Heart left ventricle (tissue), 16 donors: ENCODE data around the gene TSPYL1. TPM values are rescaled to one million over a fixed set of nuclear protein-coding genes. Genes with fewer than 3 reads are reported as not detected.
"Not testable (repeated sequence)": the region's sequence is repeated elsewhere in the genome, so short reads cannot be mapped to it uniquely, and the experiment has no call there.

ENCODE experiments used
- ATAC-seq, 4 donors: fragments of 200-7000 bp; cut with Tn5 transposase; one replicate each; pipeline ENCODE4 v1.9.1; 2020 to 2022; ENCODE audit warnings: moderate library complexity in 4 of 4, mild to moderate bottlenecking in 3 of 4, moderate number of reproducible peaks in 1 of 4
- DNase-seq, 5 donors: peaks; one replicate each; pipeline ENCODE4 v3.0.0-alpha.2; 2020
- H3K27ac ChIP-seq, 12 donors: fragments of 200-600 bp; sonication (generic) in 4 of 12; one replicate each; pipeline versions ENCODE4 v1.5.0 to v1.8.0; 2016 to 2022; ENCODE audit warnings: mild to moderate bottlenecking in 2 of 12
- H3K27me3 ChIP-seq, 9 donors: fragments of 200-600 bp; sonication (generic) in 2 of 9; one replicate each; pipeline versions ENCODE4 v1.5.1 to v1.8.0; 2016 to 2022; ENCODE audit warnings: mild to moderate bottlenecking in 3 of 9
- H3K36me3 ChIP-seq, 9 donors: fragments of 200-600 bp; sonication (generic) in 2 of 9; one replicate each; pipeline versions ENCODE4 v1.5.0 to v1.8.0; 2018 to 2022; ENCODE audit warnings: mild to moderate bottlenecking in 2 of 9
- H3K4me1 ChIP-seq, 12 donors: fragments of 200-600 bp; sonication (generic) in 4 of 12; one replicate each; pipeline versions ENCODE4 v1.5.0 to v1.8.0; 2016 to 2022; ENCODE audit warnings: mild to moderate bottlenecking in 3 of 12
- H3K4me3 ChIP-seq, 12 donors: fragments of 200-600 bp; sonication (generic) in 4 of 12; one replicate each; pipeline versions ENCODE4 v1.5.0 to v1.8.0; 2017 to 2022; ENCODE audit warnings: mild to moderate bottlenecking in 9 of 12, moderate library complexity in 4 of 12
- H3K9me3 ChIP-seq, 12 donors: fragments of 200-600 bp; sonication (generic) in 4 of 12; one replicate each; pipeline versions ENCODE4 v1.5.0 to v1.8.0; 2016 to 2022; ENCODE audit warnings: mild to moderate bottlenecking in 1 of 12
- POLR2A ChIP-seq, 2 donors: fragments of 450-650 bp; IDR thresholded peaks; one replicate each; pipeline ENCODE4 v1.6.1; 2017; ENCODE audit warnings: antibody characterized with exemption in 2 of 2, mild to moderate bottlenecking in 2 of 2, moderate library complexity in 2 of 2
- WGBS, 4 donors: extraction: QIAGEN DNeasy Blood & Tissue Kit in 2 of 4; methylation state at CpG; one replicate each; pipeline versions ENCODE4 v1.1.5 to v1.1.7; 2013 to 2018; 5-methylcytosine and 5-hydroxymethylcytosine counted together
- intact Hi-C, 10 donors: fragments of 100-400 bp; cut with DNase I; formaldehyde crosslinking; loops; one replicate each; pipeline versions ENCODE4 v1.11.1 to v1.14.2; 2022
- polyA plus RNA-seq, 2 donors: library from polyadenylated mRNA; stranded (reverse); fragments of 200-250 nt; gene quantifications; one replicate each; pipeline ENCODE4 v1.2.3, GENCODE V29; 2013
- total RNA-seq, 9 donors: library from RNA; depleted of rRNA in 2 of 9; stranded (reverse); fragments of >200 nt in 2 of 9; fragmentation: NEBNext Ultra II Directional in 3 of 9; extraction: Animal tissue kit (Norgen Biotek cat#: 25700) in 3 of 9; gene quantifications; one replicate each; pipeline versions ENCODE4 v1.1.0 to v1.2.4, GENCODE V29; 2016 to 2023
- TF ChIP-seq, protein P1 (sequence below), 12 donors: fragments of 200-600 bp; sonication (generic) in 4 of 12; IDR thresholded peaks; one replicate each; pipeline versions ENCODE4 v1.5.0 to v1.8.0; 2018 to 2022; ENCODE audit warnings: antibody characterized with exemption in 12 of 12, mild to moderate bottlenecking in 5 of 12
- donor health status: ischemic (EF 13 %, LVEDD 7.1; RV severe dilation, severe dysfunction).
- donor health status: healthy with polysubstance abuse.
- donor health status: DM: no; HTN: yes; CAD: no.
- donor health status: DM: no; HTN: no; CAD: no.
- donor health status: ischemic (EF 25% LVEDD 6.9; RV normal size, moderate dysfunction).
- donor health status: ischemic (EF 25% LVEDD 5.7; RV mildly dilated, moderate dysfunction).
- donor health status: healthy.
- donor health status: DM: yes; HTN: yes; CAD: no.
- donor health status: ischemic (EF 35%, LVEDD 5.7; RV mildly dilated, moderate dysfunction).
- donor health status: nonischemic (EF 11% LVEDD 7.7; RV severe dilation, severe dysfunction).
- donor health status: DM: yes; HTN: yes; CAD: no.
- donor health status: PGD.
- donor health status: ischemic (EF 29% LVEDD 5.4; RV normal size, mild dysfunction).
- donor health status: nonischemic (EF 23%, LVEDD 6.1; RV moderate dilation, normal function).

TSPYL1 gene
- total and polyA plus RNA-seq, 11 donors, result 24.8 to 150 (median 98.4) TPM

DNA sequence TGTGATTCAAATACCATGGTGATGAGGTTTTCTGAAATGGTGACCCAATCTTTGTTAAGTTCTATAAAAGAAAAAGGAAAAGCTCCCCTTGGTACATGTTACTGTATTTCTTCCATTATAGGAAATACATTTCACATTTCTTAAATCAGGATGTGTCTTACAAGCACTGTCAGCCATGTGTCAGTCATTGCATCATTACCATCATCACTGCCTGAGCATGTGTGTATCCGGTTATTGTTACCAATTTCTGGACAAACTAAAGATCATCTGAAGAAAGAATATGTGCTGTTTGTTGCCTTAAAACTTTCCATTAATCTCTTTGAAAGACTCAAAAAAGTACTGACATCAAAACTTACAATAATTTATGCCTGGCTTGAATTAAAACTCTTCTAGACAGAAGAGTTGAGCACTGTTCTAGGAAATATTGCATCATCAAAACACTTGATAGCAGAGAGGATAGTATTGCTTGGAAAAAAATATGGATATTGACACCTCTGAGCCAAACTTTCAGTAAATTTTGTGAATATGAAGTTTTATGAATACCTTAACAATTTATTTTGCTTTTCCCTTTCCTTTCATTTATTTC, 7.1 kb upstream of the TSPYL1 start:
- intact Hi-C loops, result loop anchor here in 8 of 10 donors (2.0 to 10.0 kb wide), 8 partner anchors 88 to 278 kb away; partner anchors contain the start of gene DSE (in 1 of the 8)
- H3K4me3 ChIP-seq, result no peak overlapping the region
- no peaks in the 10 kb centered on the region for H3K9me3 ChIP-seq
- no peaks in the 10 kb centered on the region for H3K27me3 ChIP-seq
- ATAC-seq (no peak), DNase-seq (no peak)
- no peak for TF ChIP-seq POLR2A (IDR thresholded peaks at IDR 0.05)
- TF ChIP-seq, protein P1, sequence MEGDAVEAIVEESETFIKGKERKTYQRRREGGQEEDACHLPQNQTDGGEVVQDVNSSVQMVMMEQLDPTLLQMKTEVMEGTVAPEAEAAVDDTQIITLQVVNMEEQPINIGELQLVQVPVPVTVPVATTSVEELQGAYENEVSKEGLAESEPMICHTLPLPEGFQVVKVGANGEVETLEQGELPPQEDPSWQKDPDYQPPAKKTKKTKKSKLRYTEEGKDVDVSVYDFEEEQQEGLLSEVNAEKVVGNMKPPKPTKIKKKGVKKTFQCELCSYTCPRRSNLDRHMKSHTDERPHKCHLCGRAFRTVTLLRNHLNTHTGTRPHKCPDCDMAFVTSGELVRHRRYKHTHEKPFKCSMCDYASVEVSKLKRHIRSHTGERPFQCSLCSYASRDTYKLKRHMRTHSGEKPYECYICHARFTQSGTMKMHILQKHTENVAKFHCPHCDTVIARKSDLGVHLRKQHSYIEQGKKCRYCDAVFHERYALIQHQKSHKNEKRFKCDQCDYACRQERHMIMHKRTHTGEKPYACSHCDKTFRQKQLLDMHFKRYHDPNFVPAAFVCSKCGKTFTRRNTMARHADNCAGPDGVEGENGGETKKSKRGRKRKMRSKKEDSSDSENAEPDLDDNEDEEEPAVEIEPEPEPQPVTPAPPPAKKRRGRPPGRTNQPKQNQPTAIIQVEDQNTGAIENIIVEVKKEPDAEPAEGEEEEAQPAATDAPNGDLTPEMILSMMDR (IDR thresholded peaks at IDR 0.05), result no peak
- H3K27ac ChIP-seq, result no peak overlapping the region
- WGBS, 4 donors, result 67 to 86% (median 74%) methylated on average over 1 of the region's 1 CpG
- H3K36me3 ChIP-seq, result no peaks in the 10 kb centered on the region
- peaks cover 0 to 14% (median 5%) of the 10 kb centered on the region in 12 donors for H3K4me1 ChIP-seq

DNA sequence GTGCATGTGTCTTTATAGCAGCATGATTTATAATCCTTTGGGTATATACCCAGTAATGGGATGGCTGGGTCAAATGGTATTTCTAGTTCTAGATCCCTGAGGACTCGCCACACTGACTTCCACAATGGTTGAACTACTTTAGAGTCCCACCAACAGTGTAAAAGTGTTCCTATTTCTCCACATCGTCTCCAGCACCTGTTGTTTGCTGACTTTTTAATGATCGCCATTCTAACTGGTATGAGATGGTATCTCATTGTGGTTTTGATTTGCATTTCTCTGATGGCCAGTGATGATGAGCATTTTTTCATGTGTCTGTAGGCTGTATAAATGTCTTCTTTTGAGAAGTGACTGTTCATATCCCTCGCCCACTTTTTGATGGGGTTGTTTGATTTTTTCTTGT, 5.3 kb upstream of the TSPYL1 start:
- 96 to 100% (median 99%) methylated on average over 4 of the region's 4 CpGs for WGBS, 4 donors
- not testable (repeated sequence) for H3K4me3 ChIP-seq, H3K27me3 ChIP-seq, H3K9me3 ChIP-seq, H3K36me3 ChIP-seq, H3K27ac ChIP-seq, DNase-seq, ATAC-seq
- peaks cover 0 to 27% (median 14%) of the 10 kb centered on the region in 12 donors for H3K4me1 ChIP-seq
- intact Hi-C loops, result loop anchor here in 9 of 10 donors (5.0 to 10.0 kb wide), 9 partner anchors 87 to 280 kb away; partner anchors contain the start of gene DSE (in 2 of the 9)

DNA sequence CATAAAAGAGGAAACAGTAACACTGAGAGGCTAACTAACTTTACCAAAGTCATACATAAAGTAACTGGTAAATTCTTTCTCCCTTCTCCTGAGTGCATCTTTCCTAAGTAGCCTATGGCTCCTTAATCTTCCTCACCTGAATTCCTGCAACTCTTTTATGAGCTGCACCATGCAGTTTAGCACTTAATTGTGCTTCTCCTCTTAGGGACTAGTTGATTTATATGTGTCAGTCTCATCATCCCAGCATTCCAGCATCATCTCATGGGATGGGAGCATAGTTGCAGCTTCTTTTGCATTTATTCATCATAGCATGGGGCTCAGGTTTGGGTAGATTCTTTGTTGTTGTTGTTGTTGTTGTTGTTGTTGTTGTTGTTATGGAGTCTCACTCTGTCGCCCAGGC, 3.5 kb upstream of the TSPYL1 start:
- Histone ChIP-seq H3K9me3 (no peaks in the 10 kb centered on the region), H3K27me3 (no peaks in the 10 kb centered on the region), H3K36me3 (peaks cover 0 to 4% (median 3%) of the 10 kb centered on the region in 9 donors), H3K4me1 (peaks cover 0 to 33% (median 21%) of the 10 kb centered on the region in 12 donors), H3K4me3 (no peak overlapping the region), H3K27ac (no peak overlapping the region)
- DNase-seq (no peak), ATAC-seq (no peak)
- intact Hi-C loops, result loop anchor here in 8 of 10 donors (5.0 to 10.0 kb wide), 7 partner anchors 89 to 282 kb away; partner anchors contain the start of gene DSE (in 2 of the 8)
- no peak for TF ChIP-seq POLR2A (IDR thresholded peaks at IDR 0.05)
- TF ChIP-seq, protein P1 (IDR thresholded peaks at IDR 0.05), result no peak
- 58 to 83% (median 73%) methylated on average over 1 of the region's 1 CpG for WGBS, 4 donors

DNA sequence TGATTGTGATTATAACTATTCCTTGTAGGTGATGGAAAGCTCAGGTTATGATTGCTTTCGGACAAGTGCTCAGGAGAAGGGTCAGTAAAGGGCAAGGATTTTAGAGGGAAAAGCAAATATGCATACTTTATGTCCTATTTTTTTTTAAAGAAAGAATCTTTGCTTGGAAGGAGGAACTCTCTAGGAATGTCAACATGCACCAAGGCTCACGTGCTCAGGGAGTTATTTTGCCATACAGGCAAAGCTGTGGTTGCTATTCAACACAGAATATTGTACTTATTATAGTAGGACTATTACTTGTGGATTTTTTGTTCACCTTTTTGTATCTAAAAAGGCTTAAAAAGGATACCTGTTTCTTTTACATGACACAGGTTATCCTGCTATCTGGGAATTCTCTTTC, 3.0 kb upstream of the TSPYL1 start:
- intact Hi-C loops, result loop anchor here in 8 of 10 donors (5.0 to 10.0 kb wide), 7 partner anchors 90 to 282 kb away; partner anchors contain the start of gene DSE (in 2 of the 8)

More for the DNA sequence above, 3.0 kb upstream of the TSPYL1 start:
- Histone ChIP-seq H3K9me3 (no peaks in the 10 kb centered on the region), H3K27ac (no peak overlapping the region), H3K27me3 (no peaks in the 10 kb centered on the region), H3K4me1 (peaks cover 0 to 38% (median 26%) of the 10 kb centered on the region in 12 donors), H3K36me3 (peaks cover 0 to 8% (median 6%) of the 10 kb centered on the region in 9 donors), H3K4me3 (no peak overlapping the region)
- WGBS, 4 donors, result 64 to 77% (median 75%) methylated on average over 2 of the region's 2 CpGs
- TF ChIP-seq, protein P1 (IDR thresholded peaks at IDR 0.05), result no peak
- no peak for TF ChIP-seq POLR2A (IDR thresholded peaks at IDR 0.05)
- ATAC-seq (no peak), DNase-seq (no peak)
